H9 (cell line): ENCODE data around the gene MCF2L. TPM values are rescaled to one million over a fixed set of nuclear protein-coding genes. Genes with fewer than 3 reads are reported as not detected.

ENCODE experiments used
- DNase-seq: peaks from one replicate; pipeline ENCODE4 v3.0.0-alpha.2; 2017
- H2AFZ ChIP-seq: one replicate; pipeline ENCODE4 v1.6.1; 2013; ENCODE audit warnings: mild to moderate bottlenecking, low read length, control low read depth, moderate library complexity
- H2AK5ac ChIP-seq: 2 replicates; pipeline ENCODE4 v1.6.1; 2013; ENCODE audit warnings: low read length, control low read depth, mixed read lengths; ENCODE audit not compliant: insufficient read length
- H2BK120ac ChIP-seq: one replicate; pipeline ENCODE4 v1.6.1; 2013; ENCODE audit warnings: low read depth, mild to moderate bottlenecking, low read length, control low read depth, inconsistent platforms; ENCODE audit not compliant: poor library complexity, severe bottlenecking
- H2BK12ac ChIP-seq: 2 replicates; pipeline ENCODE4 v1.6.1; 2013; ENCODE audit warnings: low read length, control low read depth, mixed read lengths, low read depth; ENCODE audit not compliant: insufficient read length
- H2BK15ac ChIP-seq: 2 replicates; pipeline ENCODE4 v1.6.1; 2013; ENCODE audit warnings: low read depth, low read length, control low read depth
- H2BK20ac ChIP-seq: one replicate; pipeline ENCODE4 v1.6.1; 2013; ENCODE audit warnings: low read depth, mild to moderate bottlenecking, low read length, control low read depth, inconsistent platforms; ENCODE audit not compliant: poor library complexity, severe bottlenecking
- H2BK5ac ChIP-seq: 2 replicates; pipeline ENCODE4 v1.6.1; 2013; ENCODE audit warnings: low read length, control low read depth, mixed read lengths; ENCODE audit not compliant: insufficient read length
- H3K14ac ChIP-seq: 2 replicates; pipeline ENCODE4 v1.6.1; 2013; ENCODE audit warnings: low read length, control low read depth; ENCODE audit not compliant: insufficient read depth
- H3K18ac ChIP-seq: 2 replicates; pipeline ENCODE4 v1.6.1; 2013; ENCODE audit warnings: low read depth, mild to moderate bottlenecking, mixed read lengths, low read length, control low read depth; ENCODE audit not compliant: insufficient read length
- H3K23ac ChIP-seq: 2 replicates; pipeline ENCODE4 v1.6.1; 2013; ENCODE audit warnings: low read length, control low read depth, mixed read lengths, low read depth; ENCODE audit not compliant: insufficient read length
- H3K23me2 ChIP-seq: 2 replicates; pipeline ENCODE4 v1.6.1; 2013; ENCODE audit warnings: low read depth, mild to moderate bottlenecking, mixed read lengths, low read length, control low read depth; ENCODE audit not compliant: insufficient read length, poor library complexity, severe bottlenecking
- H3K27ac ChIP-seq: 2 replicates; pipeline ENCODE4 v1.5.1; 2013; ENCODE audit warnings: low read length, control low read depth, mixed read lengths, low read depth; ENCODE audit not compliant: insufficient read length
- H3K27me3 ChIP-seq: 2 replicates; pipeline ENCODE4 v1.6.1; 2013; ENCODE audit warnings: low read length, control low read depth, inconsistent platforms; ENCODE audit not compliant: insufficient read depth
- H3K4ac ChIP-seq: 2 replicates; pipeline ENCODE4 v1.6.1; 2013; ENCODE audit warnings: low read depth, mild to moderate bottlenecking, control low read depth, inconsistent platforms, low read length, moderate library complexity
- H3K4me1 ChIP-seq: 2 replicates; pipeline ENCODE4 v1.6.1; 2013; ENCODE audit warnings: low read length, control low read depth, inconsistent platforms; ENCODE audit not compliant: insufficient read depth
- H3K4me2 ChIP-seq: 2 replicates; pipeline ENCODE4 v1.6.1; 2013; ENCODE audit warnings: low read length, control low read depth, mixed read lengths; ENCODE audit not compliant: insufficient read length, insufficient read depth
- H3K56ac ChIP-seq: 2 replicates; pipeline ENCODE4 v1.6.1; 2013; ENCODE audit warnings: low read depth, mild to moderate bottlenecking, mixed read lengths, low read length, control low read depth; ENCODE audit not compliant: insufficient read length
- H3K79me1 ChIP-seq: 2 replicates; pipeline ENCODE4 v1.6.1; 2013; ENCODE audit warnings: low read depth, mild to moderate bottlenecking, moderate library complexity, low read length, control low read depth, inconsistent platforms; ENCODE audit not compliant: insufficient read depth, poor library complexity, severe bottlenecking
- H3K79me2 ChIP-seq: 2 replicates; pipeline ENCODE4 v1.6.1; 2013; ENCODE audit warnings: low read length, control low read depth, inconsistent platforms; ENCODE audit not compliant: insufficient read depth
- H3K9ac ChIP-seq: 2 replicates; pipeline ENCODE4 v1.6.1; 2013; ENCODE audit warnings: low read length, control low read depth, mixed read lengths; ENCODE audit not compliant: insufficient read length; ENCODE audit errors: extremely low read depth
- H3K9me3 ChIP-seq: one replicate; pipeline ENCODE4 v1.6.1; 2013; ENCODE audit warnings: low read depth, low read length, inconsistent platforms; ENCODE audit not compliant: control insufficient read depth
- H3T11ph ChIP-seq: one replicate; pipeline ENCODE4 v1.6.1; 2013; ENCODE audit warnings: mild to moderate bottlenecking, low read length, control low read depth, inconsistent platforms
- H4K20me1 ChIP-seq: one replicate; pipeline ENCODE4 v1.6.1; 2013; ENCODE audit not compliant: control insufficient read depth, insufficient read length, insufficient read depth
- H4K5ac ChIP-seq: 2 replicates; pipeline ENCODE4 v1.6.1; 2013; ENCODE audit warnings: low read depth, mild to moderate bottlenecking, mixed read lengths, low read length, control low read depth; ENCODE audit not compliant: insufficient read length
- H4K8ac ChIP-seq: replicated peaks from 2 replicates; pipeline ENCODE4 v1.6.1; 2013; ENCODE audit warnings: low read length, control low read depth, mixed read lengths, low read depth; ENCODE audit not compliant: insufficient read length
- H4K91ac ChIP-seq: 2 replicates; pipeline ENCODE4 v1.6.1; 2013; ENCODE audit warnings: low read depth, mild to moderate bottlenecking, moderate library complexity, mixed read lengths, low read length, control low read depth; ENCODE audit not compliant: insufficient read length
- H3K27ac Mint-ChIP-seq, 3 experiments: 2 replicates in 2 of 3; 3 replicates in 1 of 3; pipeline ENCODE4 v1.8.0; 2020 to 2021; ENCODE audit warnings: mixed read lengths in 3 of 3, mild to moderate bottlenecking in 1 of 3, moderate library complexity in 1 of 3
- H3K27me3 Mint-ChIP-seq: 2 replicates; pipeline ENCODE4 v1.8.0; 2021; ENCODE audit warnings: low read depth, mild to moderate bottlenecking, moderate library complexity, mixed read lengths
- H3K36me3 Mint-ChIP-seq, 3 experiments: 2 replicates in 2 of 3; 3 replicates in 1 of 3; pipeline ENCODE4 v1.8.0; 2020 to 2021; ENCODE audit warnings: low read depth in 3 of 3, mixed read lengths in 3 of 3; ENCODE audit not compliant: insufficient read depth in 1 of 3
- H3K4me1 Mint-ChIP-seq, 2 experiments: 2 replicates each; pipeline ENCODE4 v1.8.0; 2020; ENCODE audit warnings: mixed read lengths in 2 of 2
- H3K4me3 Mint-ChIP-seq, 2 experiments: 2 replicates in 1 of 2; 3 replicates in 1 of 2; pipeline ENCODE4 v1.8.0; 2020 to 2021; ENCODE audit warnings: mild to moderate bottlenecking in 2 of 2, mixed read lengths in 2 of 2, moderate library complexity in 1 of 2
- H3K9me3 Mint-ChIP-seq, 2 experiments: 2 replicates in 1 of 2; 3 replicates in 1 of 2; pipeline ENCODE4 v1.8.0; 2020; ENCODE audit warnings: mild to moderate bottlenecking in 2 of 2, mixed read lengths in 2 of 2, moderate library complexity in 1 of 2
- WGBS: extraction: QIAGEN DNeasy Blood & Tissue Kit; methylation state at CpG from one replicate; pipeline ENCODE4 v1.1.7; 2013; ENCODE audit warnings: missing lambda C conversion rate, low lambda C conversion rate, mixed read lengths; ENCODE audit not compliant: insufficient read length; ENCODE audit errors: extremely low coverage; 5-methylcytosine and 5-hydroxymethylcytosine counted together
- total RNA-seq: library from RNA; stranded (reverse); gene quantifications from 2 replicates; pipeline ENCODE4 v1.2.1, GENCODE V29; 2021
- TF ChIP-seq, protein P1 (sequence below): fragments of 200-600 bp; sonication (generic); conservative IDR thresholded peaks from 3 replicates; pipeline ENCODE4 v1.8.0; 2021; ENCODE audit warnings: antibody characterized with exemption, mild to moderate bottlenecking

Gene MCF2L
- total RNA-seq, 1 experiment from 2014 or later, result 18.5 TPM

DNA sequence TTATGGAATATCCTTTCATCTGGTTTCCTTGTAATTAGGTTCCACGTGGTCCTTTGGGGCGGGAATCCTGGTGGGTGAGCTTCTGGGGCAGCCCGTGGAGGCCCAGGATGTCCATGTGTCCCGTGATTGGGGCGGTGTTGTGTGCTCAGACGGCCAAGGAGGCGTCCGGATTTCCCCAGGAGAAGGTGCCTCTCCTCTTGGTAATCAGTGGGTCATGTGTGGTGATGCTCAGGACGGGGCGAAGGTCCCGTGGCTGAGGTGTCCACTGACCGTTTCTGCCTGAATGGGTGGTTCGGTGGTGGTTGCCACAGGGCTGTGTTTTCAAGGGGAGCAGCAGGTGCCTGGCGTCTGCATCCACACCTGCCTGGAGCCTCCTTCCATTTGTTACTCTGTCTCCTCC, 84.4 kb downstream of the MCF2L start:
- no CpG with 5 or more reads among the region's 14 CpGs for WGBS
- no peaks in the 10 kb centered on the region; the same call in 1 of the 2 replicates for H3K27me3 Mint-ChIP-seq

More for the DNA sequence above, 84.4 kb downstream of the MCF2L start:
- H2BK20ac ChIP-seq, result no peak overlapping the region
- no peak overlapping the region for H2BK15ac ChIP-seq
- H3K4ac ChIP-seq, result no peak overlapping the region
- no peak overlapping the region for H2BK12ac ChIP-seq
- H3T11ph ChIP-seq, result no peak overlapping the region
- no peaks in the 10 kb centered on the region for H3K79me2 ChIP-seq
- H3K9ac ChIP-seq, result no peak overlapping the region
- H3K18ac ChIP-seq, result no peak overlapping the region
- no peak overlapping the region for H2BK120ac ChIP-seq
- Mint-ChIP-seq H3K27ac (no peak overlapping the region; a peak in 1 of 7 replicates), H3K36me3 (no peaks in the 10 kb centered on the region; a peak in 1 of 7 replicates), H3K4me3 (no peak overlapping the region), H3K4me1 (peaks cover 5 to 18% of the 10 kb centered on the region in 2 experiments), H3K9me3 (no peaks in the 10 kb centered on the region; a peak in 1 of 5 replicates)
- H2AFZ ChIP-seq, result no peak overlapping the region
- H3K56ac ChIP-seq, result no peak overlapping the region
- H4K8ac ChIP-seq, result no peak overlapping the region
- H3K9me3 ChIP-seq, result no peaks in the 10 kb centered on the region
- no peak overlapping the region for H3K14ac ChIP-seq
- no peak overlapping the region for H2BK5ac ChIP-seq
- TF ChIP-seq, protein P1, sequence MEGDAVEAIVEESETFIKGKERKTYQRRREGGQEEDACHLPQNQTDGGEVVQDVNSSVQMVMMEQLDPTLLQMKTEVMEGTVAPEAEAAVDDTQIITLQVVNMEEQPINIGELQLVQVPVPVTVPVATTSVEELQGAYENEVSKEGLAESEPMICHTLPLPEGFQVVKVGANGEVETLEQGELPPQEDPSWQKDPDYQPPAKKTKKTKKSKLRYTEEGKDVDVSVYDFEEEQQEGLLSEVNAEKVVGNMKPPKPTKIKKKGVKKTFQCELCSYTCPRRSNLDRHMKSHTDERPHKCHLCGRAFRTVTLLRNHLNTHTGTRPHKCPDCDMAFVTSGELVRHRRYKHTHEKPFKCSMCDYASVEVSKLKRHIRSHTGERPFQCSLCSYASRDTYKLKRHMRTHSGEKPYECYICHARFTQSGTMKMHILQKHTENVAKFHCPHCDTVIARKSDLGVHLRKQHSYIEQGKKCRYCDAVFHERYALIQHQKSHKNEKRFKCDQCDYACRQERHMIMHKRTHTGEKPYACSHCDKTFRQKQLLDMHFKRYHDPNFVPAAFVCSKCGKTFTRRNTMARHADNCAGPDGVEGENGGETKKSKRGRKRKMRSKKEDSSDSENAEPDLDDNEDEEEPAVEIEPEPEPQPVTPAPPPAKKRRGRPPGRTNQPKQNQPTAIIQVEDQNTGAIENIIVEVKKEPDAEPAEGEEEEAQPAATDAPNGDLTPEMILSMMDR, result no peak
- no peak overlapping the region for H3K23ac ChIP-seq
- H4K5ac ChIP-seq, result no peak overlapping the region
- no peak overlapping the region for H3K4me2 ChIP-seq
- H3K4me1 ChIP-seq, result no peaks in the 10 kb centered on the region; the same call in 1 of the 2 replicates
- H3K79me1 ChIP-seq, result no peaks in the 10 kb centered on the region
- DNase-seq, result no peak
- no peaks in the 10 kb centered on the region for H3K23me2 ChIP-seq
- H2AK5ac ChIP-seq, result no peak overlapping the region
- no peak overlapping the region for H3K27ac ChIP-seq
- no peaks in the 10 kb centered on the region for H3K27me3 ChIP-seq
- no peaks in the 10 kb centered on the region for H4K20me1 ChIP-seq
- H4K91ac ChIP-seq, result no peak overlapping the region
